Bronchial epithelial cell (primary cell): Measurements from ENCODE around the gene GTF3C1. TPM values are rescaled to one million over a fixed set of nuclear protein-coding genes. Genes with fewer than 3 reads are reported as not detected.
A peak's percentile ranks its signal among the peaks of the same experiment; 100 is the strongest.

ENCODE experiments used
- DNase-seq: peaks from one replicate; pipeline ENCODE4 v3.0.0-alpha.2; 2010; ENCODE audit warnings: low read depth
- FAIRE-seq: peaks from 2 replicates; lab custom pipeline; 2011; peaks lifted over from hg19 to GRCh38; lab: Jason Lieb, UNC
- H3K27me3 ChIP-seq: 2 replicates; pipeline ENCODE4 v1.5.1; 2011; ENCODE audit warnings: low read length; ENCODE audit not compliant: control insufficient read depth, insufficient read depth
- H3K36me3 ChIP-seq: 2 replicates; pipeline ENCODE4 v1.5.1; 2011; ENCODE audit warnings: low read length; ENCODE audit not compliant: control insufficient read depth, insufficient read depth
- H3K4me3 ChIP-seq: 2 replicates; pipeline ENCODE4 v1.5.1; 2011; ENCODE audit warnings: mild to moderate bottlenecking, low read depth, low read length, control low read depth
- CTCF ChIP-seq: IDR thresholded peaks from 2 replicates; pipeline ENCODE4 v1.5.1; 2011; ENCODE audit warnings: mild to moderate bottlenecking, moderate library complexity, low read length, control low read depth, inconsistent platforms; ENCODE audit not compliant: insufficient read depth, severe bottlenecking
- total RNA-seq: library from RNA; depleted of rRNA; stranded (reverse); fragments of >200 nt; gene quantifications from 2 replicates; pipeline ENCODE4 v1.2.1, GENCODE V29; 2014

Gene GTF3C1
- total RNA-seq, 1 donor from 2014 or later = 40.8 TPM

- FAIRE-seq = no peak
- Histone ChIP-seq H3K36me3 (peaks cover 1% of the 10 kb centered on the region), H3K4me3 (no peak overlapping the region), H3K27me3 (no peaks in the 10 kb centered on the region)
- no peak for DNase-seq
- TF ChIP-seq CTCF = no peak
Measured at GRCh38 chr16:27583634-27584033, 33.9 kb upstream of the GTF3C1 start.

- Histone ChIP-seq H3K36me3 (peaks cover 1% of the 10 kb centered on the region), H3K4me3 (no peak overlapping the region), H3K27me3 (no peaks in the 10 kb centered on the region)
- FAIRE-seq (no peak), DNase-seq (no peak)
- no peak for TF ChIP-seq CTCF
Measured at GRCh38 chr16:27582883-27583282, 33.2 kb upstream of the GTF3C1 start.

GRCh38 chr16:27579087-27579980 lies 29.6 kb upstream of the GTF3C1 start:
- H3K27me3 ChIP-seq = no peaks in the 10 kb centered on the region
- FAIRE-seq (peak; percentile 83), DNase-seq (peak; percentile 84)
- peaks cover 3% of the 10 kb centered on the region for H3K36me3 ChIP-seq
- no peak overlapping the region for H3K4me3 ChIP-seq
- TF ChIP-seq CTCF = no peak

- TF ChIP-seq CTCF = no peak
- Histone ChIP-seq H3K36me3 (peaks cover 2% of the 10 kb centered on the region), H3K4me3 (no peak overlapping the region), H3K27me3 (no peaks in the 10 kb centered on the region)
- FAIRE-seq = no peak
- no peak for DNase-seq
Measured at GRCh38 chr16:27576729-27577128, 27.0 kb upstream of the GTF3C1 start.

GRCh38 chr16:27572711-27573110 lies 23.0 kb upstream of the GTF3C1 start:
- no peaks in the 10 kb centered on the region for H3K27me3 ChIP-seq
- no peak for DNase-seq
- H3K4me3 ChIP-seq = no peak overlapping the region
- peaks cover 2% of the 10 kb centered on the region for H3K36me3 ChIP-seq
- no peak for TF ChIP-seq CTCF
- FAIRE-seq = no peak
